A549 (cell line): ENCODE data around the gene TTC39B.

Experiments used
- CTCF ChIP-seq: fragments of >200 bp; sonication (Bioruptor Twin); formaldehyde crosslinking; IDR thresholded peaks from 3 replicates; pipeline ENCODE4 v1.5.1; 2016
- MAX ChIP-seq: IDR thresholded peaks from 2 replicates; pipeline ENCODE4 v1.6.1; 2012
- REST ChIP-seq: fragments of 200-600 bp; sonication (generic); IDR thresholded peaks from 2 replicates; pipeline ENCODE4 v1.6.1; 2016; ENCODE audit warnings: antibody characterized with exemption, mild to moderate bottlenecking, moderate library complexity

GRCh38 chr9:15178631-15179030 lies 128.4 kb downstream of the TTC39B start:
- TF ChIP-seq MAX: no peak
- TF ChIP-seq REST: no peak
- no peak for TF ChIP-seq CTCF
